Esophagus squamous epithelium (tissue), 4 donors: Measurements from ENCODE around the gene KHSRP.

Experiments used
- POLR2A ChIP-seq, 4 donors: fragments of 450-650 bp; IDR thresholded peaks; one replicate each; pipeline ENCODE4 v1.6.1; 2017; ENCODE audit warnings: antibody characterized with exemption in 4 of 4, mild to moderate bottlenecking in 4 of 4, moderate library complexity in 3 of 4
- TF ChIP-seq, protein P1 (sequence below), 6 experiments: fragments of 450-650 bp in 4 of 6; fragments of 200-600 bp in 2 of 6; sonication (generic) in 2 of 6; IDR thresholded peaks; one replicate each; pipeline ENCODE4 v1.5.1; 2016 to 2019; ENCODE audit warnings: antibody characterized with exemption in 6 of 6, mild to moderate bottlenecking in 4 of 6, moderate library complexity in 4 of 6

DNA sequence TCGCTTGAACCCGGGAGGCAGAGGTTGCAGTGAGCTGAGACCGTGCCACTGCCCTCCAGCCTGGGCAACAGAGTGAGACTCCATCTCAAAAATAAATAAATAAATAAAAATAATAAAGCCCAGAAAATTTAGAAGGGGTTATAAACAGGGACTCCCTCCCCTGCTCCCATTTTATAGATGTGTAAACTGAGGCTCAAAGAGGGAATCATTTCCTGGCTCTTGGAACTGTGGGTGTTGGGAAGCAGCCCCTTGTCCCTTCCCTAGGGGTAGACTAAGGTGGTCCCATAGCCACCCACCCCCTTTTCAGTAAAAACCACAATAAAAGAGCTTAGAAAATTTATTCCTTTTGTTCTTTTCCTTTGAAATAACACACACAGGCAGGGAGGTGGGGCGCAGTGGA is 15.1 kb upstream of the KHSRP start:
- TF ChIP-seq, protein P1, sequence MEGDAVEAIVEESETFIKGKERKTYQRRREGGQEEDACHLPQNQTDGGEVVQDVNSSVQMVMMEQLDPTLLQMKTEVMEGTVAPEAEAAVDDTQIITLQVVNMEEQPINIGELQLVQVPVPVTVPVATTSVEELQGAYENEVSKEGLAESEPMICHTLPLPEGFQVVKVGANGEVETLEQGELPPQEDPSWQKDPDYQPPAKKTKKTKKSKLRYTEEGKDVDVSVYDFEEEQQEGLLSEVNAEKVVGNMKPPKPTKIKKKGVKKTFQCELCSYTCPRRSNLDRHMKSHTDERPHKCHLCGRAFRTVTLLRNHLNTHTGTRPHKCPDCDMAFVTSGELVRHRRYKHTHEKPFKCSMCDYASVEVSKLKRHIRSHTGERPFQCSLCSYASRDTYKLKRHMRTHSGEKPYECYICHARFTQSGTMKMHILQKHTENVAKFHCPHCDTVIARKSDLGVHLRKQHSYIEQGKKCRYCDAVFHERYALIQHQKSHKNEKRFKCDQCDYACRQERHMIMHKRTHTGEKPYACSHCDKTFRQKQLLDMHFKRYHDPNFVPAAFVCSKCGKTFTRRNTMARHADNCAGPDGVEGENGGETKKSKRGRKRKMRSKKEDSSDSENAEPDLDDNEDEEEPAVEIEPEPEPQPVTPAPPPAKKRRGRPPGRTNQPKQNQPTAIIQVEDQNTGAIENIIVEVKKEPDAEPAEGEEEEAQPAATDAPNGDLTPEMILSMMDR (IDR thresholded peaks at IDR 0.05), result no peak
- no peak for TF ChIP-seq POLR2A (IDR thresholded peaks at IDR 0.05)
